OCI-M2 (cell line): ENCODE results near the gene DRG2.

Experiments
- DNase-seq: peaks from one replicate; lab custom pipeline; 2025; ENCODE audit not compliant: unreplicated experiment; lab: John Stamatoyannopoulos, UW

Gene DRG2

DNA sequence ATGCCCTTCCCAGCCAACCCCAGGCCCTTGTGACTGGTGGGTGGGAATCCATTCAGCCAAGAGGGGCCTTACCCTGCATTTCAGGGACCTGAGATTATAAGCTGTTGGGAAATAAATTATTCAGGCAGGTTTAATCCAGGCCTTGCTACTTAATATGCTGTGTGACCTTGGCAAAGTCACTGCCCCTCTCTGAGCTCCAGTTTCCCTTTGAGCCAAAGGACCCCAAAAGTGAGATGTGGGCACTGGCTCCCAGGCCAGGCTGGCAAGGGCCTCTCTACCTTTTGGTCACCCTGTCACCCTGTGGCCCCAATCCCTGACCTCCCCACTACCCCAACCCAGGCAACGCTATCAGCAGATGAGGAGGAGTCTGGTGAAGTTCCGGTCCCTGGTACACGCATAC, 54.7 kb downstream of the DRG2 start:
- no peak for DNase-seq

DNA sequence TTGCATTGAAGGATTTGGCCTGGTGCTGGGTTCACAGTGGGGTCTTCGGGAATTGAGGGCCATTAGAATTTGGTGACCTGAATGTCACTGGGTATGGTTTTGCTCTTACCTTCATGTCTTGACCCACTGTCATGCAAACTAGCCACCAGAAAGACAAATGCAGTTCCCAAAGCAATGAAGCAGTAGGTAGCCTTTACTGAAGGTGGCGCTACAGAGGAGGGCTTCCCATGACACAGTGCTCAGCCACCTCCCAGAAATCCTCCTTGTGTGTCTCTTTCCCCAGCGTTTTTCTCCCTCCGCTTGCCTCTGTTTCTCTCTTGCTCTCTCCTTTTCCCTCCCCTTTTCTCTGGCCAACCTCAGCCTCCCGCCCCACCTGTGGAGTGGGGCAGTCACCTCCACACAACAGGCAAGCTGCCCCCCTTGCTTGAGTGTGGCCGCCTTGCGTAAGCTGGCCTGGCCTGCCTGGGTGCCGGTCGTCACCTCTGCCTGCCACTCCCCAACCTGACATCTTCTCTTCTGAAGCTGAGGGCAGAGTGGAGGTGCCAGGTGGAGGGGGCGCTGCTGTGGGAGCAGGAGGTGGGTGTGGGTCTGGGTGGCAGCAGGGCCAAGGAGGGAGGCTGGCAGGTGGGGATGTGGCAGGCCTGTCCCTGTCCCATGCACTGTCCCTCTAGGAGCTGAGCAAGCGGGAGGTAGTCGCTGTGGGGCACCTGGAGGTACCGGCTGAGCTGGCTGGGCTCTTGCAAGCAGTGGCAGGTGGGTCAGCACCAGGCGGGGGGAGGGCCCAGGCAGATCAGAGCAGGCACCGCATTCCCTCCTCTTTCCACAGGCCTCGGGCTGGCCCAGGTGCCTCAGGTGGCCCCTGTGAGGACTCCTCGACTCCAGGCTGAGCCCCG, 55.5 kb downstream of the DRG2 start:
- DNase-seq = no peak

DNA sequence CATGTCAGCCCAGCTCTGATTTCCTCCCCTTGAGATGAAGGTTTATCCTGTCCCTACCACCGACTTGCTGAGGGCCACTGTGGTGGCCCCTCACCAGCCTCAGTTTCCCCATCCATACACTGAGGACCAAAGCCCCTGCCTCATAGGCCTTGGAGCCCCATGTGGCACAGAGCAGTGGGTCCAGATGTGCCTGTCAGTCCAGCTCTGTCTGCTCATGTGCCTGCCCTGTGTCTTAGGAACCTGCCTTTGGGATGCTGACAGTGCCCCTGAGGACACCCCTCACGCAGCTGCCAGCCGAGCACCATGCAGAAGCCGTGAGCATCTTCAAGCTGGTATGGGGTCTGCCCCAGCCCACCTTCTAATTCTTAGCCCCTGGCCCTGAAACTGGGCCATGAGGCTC, 56.5 kb downstream of the DRG2 start:
- DNase-seq = no peak

DNA sequence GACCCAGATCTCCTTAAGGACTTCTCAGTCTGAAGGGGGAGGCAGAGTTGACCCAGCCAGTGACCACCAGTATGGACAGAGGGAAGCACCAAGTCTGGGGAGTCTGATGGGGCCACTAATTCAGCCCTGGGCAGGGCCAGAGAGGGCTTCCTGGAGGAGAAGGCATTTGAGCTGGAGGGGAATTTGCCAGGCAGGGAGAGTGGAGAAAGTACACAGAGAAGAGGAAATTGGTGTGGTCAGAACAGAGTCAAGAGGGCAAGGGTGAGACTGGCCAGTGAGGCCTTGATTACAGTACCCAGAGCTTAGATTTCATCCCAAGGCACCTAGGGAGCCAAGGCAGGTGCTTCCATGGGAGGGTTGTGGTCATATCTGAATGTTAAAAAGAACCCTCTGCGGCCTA, 57.1 kb downstream of the DRG2 start:
- no peak for DNase-seq

DNA sequence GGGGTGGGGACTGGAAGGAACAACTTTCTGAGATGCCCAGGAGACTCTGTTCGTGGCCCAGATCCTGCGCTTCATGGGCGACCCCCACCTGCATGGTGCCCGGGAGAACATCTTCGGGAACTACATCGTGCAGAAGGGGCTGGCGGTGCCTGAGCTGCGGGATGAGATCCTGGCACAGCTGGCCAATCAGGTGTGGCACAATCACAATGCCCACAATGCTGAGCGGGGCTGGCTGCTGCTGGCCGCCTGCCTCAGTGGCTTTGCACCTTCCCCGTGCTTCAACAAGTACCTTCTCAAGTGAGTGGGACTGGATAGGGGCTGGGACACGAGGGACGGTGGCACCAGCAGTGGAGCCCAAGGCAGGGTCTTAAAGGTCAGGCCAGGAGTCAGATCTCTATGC, 58.1 kb downstream of the DRG2 start:
- no peak for DNase-seq

DNA sequence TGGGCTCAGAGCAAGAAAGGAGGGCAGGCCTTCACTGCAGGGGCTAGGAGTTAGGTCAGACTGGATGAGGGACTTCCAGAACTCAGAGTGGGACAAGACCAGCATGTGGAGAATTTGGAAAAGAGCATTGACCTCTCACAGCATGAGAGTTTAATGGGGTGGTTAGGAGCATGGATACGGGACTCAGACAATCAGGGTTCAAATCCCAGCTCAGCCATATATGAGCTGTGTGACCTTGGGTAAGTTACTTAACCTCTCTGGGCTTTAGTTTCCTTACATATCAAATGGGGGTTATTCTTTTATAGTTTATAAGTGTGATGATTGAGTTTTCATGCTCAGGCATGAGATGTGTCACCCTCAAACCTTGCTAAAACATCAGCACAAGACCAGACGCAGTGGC, 58.5 kb downstream of the DRG2 start:
- no peak for DNase-seq

DNA sequence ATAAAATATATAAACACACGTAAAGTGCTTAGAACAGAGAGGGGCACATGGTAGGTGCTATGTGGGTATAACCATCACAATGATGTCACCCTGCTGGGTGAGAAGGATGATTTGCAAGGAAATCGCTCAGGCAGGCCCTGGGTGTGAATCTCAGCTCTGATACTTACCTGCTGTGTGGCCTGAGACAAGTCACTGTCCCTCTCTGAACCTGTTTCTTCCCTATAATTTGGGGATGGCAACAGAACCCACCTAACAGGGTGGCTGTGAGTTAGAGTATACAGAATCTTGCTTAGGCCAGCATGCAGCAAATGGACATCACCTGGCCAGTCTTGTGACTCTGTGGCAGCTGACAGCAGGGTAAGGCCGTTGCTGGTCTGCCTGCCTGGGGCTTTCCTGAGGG, 59.2 kb downstream of the DRG2 start:
- DNase-seq = no peak

DNA sequence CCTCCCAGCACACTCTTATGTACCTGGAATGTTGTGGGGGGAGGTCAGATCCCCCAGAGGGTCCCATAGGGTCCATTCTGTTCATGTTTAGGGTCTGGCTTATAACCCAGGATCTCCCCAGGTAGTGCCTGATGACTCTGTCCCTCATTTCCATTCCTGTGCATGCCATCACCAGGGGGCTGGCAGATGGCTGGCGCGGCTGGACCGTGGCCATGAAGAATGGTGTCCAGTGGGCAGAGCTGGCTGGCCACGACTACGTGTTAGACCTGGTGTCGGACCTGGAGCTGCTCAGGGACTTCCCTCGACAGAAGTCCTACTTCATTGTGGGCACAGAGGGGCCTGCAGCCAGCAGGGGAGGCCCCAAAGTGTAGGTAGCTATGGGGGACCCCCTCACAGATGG, 60.8 kb downstream of the DRG2 start:
- no peak for DNase-seq

DNA sequence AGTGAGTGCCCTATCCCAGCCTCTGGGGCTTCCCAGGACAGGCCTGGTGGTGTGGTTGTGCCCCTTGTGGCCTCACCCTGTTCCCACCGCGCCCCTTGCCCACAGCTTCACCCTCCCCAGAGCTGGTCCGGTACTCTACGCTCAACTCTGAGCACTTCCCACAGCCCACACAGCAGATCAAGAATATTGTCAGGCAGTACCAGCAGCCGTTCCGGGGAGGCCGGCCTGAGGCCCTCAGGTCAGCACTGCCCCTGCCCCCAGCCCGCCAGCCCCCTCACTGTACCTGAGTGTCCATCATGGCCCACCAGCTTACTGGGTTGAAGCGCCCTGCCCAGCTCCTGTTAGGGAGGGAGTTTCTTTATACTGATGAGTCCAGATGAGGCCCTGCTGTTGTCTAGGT, 63.5 kb downstream of the DRG2 start:
- DNase-seq = no peak

DNA sequence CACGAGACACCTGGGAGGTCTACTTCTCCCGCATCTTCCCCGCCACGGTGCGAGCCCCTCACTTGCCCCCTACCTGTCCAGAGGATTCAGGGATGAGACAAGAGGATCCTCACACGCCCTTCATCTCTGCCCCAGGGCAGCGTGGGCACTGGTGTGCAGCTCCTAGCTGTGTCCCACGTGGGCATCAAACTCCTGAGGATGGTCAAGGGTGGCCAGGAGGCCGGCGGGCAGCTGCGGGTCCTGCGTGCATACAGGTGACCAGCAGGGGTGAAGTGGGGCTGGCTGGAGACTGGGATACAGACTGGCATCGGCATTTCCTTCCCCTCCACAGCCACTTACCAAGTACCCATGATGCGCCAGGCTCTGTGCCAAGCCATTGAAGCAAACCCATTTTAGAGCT, 67.4 kb downstream of the DRG2 start:
- no peak for DNase-seq

DNA sequence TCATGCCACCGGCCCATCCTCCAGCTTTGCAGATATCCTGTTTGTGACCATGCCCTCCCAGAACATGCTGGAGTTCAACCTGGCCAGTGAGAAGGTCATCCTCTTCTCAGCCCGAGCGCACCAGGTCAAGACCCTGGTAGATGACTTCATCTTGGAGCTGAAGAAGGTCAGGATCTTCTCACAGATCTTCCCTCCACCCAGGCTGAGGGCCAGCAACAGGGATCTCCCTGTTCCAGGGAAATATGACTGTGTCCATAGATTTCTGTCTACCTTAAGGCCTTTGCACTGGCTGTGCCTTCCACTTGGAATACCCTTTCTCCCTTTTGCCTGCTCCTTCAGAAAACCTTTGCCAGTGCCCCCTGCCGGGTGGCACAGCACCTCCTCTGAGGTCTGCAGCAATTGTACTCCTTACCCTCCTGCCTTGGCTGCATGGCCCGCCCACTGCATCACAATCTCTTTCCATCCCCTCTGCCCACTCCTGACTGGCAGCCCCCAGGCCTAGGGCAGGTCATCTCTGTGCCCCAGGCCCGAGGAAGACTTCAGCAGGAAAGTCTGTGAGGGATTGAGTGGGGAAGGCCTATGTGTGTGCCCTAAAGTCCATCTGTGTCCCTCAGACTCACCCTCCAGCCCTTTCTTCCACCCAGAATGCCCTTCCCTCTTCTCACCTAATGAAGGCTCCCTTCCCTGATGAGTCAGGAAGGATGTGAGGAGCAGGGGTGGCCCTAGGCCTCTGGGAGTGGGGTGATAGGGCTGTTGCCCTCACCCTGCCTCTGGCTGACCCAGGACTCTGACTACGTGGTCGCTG, 68.6 kb downstream of the DRG2 start:
- DNase-seq = no peak

DNA sequence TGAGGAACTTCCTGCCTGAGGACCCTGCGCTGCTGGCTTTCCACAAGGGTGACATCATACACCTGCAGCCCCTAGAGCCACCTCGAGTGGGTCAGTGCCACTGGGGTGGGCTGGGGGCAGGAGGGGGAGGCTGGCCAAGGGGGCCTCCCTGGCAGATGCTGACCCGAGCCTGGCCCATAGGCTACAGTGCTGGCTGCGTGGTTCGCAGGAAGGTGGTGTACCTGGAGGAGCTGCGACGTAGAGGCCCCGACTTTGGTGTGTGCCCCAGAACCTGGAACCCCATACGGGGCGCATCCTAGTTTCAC, 69.2 kb downstream of the DRG2 start:
- no peak for DNase-seq
